ENCODE data around the gene NKAIN2.

DNA sequence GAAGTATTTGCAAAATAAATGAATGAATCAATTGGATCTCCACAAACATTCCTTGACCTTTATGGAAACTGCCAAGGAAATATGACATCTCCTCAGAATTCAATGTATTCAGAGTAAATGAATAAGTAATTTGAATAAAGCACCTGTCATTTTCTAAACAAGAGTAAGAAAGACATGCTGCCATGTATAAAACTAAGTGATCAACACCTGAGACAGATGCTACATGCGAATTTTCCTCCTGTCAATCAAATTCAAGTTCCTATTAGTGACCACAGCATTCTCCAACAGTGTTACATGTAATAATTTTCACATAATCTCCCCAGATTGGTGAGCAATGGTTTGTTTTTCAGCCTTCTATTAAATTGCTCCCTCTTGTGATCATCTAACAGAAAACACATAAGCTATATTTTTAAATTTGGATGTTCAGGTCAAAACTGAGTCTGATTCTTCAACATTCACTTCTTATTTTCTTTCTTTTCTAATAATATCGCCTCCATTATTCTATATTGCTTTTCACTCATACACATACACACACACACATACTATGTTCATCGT is 995.4 kb downstream of the NKAIN2 start:
- TF ChIP-seq ZNF350 (tag by site-specific recombination; IDR thresholded peaks at IDR 0.05) (no peak), CTCF (tag by site-specific recombination; IDR thresholded peaks at IDR 0.05) (no peak), ZNF211 (tag by site-specific recombination; IDR thresholded peaks at IDR 0.05; ENCODE audit: low read depth) (no peak), ZSCAN18 (tag by site-specific recombination; IDR thresholded peaks at IDR 0.05) (no peak), HOXA7 (CRISPR knock-in tag; IDR thresholded peaks at IDR 0.05; ENCODE audit: borderline replicate concordance) (no peak), ZBTB8A (tag by site-specific recombination; IDR thresholded peaks at IDR 0.05) (no peak), ZNF398 (tag by site-specific recombination; IDR thresholded peaks at IDR 0.05) (no peak), ZNF518A (tag by site-specific recombination; conservative IDR thresholded peaks at IDR 0.05; ENCODE audit: low read depth) (no peak), ZNF175 (tag by site-specific recombination; IDR thresholded peaks at IDR 0.05) (no peak), ATF2 (tag by site-specific recombination; IDR thresholded peaks at IDR 0.05; ENCODE audit: low read depth) (no peak), TCF7L2 (IDR thresholded peaks at IDR 0.05; ENCODE audit: borderline replicate concordance, low read depth, low read length) (no peak)
- TF ChIP-seq, protein P1, sequence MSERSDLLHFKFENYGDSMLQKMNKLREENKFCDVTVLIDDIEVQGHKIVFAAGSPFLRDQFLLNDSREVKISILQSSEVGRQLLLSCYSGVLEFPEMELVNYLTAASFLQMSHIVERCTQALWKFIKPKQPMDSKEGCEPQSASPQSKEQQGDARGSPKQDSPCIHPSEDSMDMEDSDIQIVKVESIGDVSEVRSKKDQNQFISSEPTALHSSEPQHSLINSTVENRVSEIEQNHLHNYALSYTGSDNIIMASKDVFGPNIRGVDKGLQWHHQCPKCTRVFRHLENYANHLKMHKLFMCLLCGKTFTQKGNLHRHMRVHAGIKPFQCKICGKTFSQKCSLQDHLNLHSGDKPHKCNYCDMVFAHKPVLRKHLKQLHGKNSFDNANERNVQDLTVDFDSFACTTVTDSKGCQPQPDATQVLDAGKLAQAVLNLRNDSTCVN (tag by site-specific recombination; optimal IDR thresholded peaks at IDR 0.05): no peak
- TF ChIP-seq, protein P2, sequence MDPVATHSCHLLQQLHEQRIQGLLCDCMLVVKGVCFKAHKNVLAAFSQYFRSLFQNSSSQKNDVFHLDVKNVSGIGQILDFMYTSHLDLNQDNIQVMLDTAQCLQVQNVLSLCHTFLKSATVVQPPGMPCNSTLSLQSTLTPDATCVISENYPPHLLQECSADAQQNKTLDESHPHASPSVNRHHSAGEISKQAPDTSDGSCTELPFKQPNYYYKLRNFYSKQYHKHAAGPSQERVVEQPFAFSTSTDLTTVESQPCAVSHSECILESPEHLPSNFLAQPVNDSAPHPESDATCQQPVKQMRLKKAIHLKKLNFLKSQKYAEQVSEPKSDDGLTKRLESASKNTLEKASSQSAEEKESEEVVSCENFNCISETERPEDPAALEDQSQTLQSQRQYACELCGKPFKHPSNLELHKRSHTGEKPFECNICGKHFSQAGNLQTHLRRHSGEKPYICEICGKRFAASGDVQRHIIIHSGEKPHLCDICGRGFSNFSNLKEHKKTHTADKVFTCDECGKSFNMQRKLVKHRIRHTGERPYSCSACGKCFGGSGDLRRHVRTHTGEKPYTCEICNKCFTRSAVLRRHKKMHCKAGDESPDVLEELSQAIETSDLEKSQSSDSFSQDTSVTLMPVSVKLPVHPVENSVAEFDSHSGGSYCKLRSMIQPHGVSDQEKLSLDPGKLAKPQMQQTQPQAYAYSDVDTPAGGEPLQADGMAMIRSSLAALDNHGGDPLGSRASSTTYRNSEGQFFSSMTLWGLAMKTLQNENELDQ (tag by site-specific recombination; IDR thresholded peaks at IDR 0.05; ENCODE audit: low read depth): no peak
- TF ChIP-seq, protein P3, sequence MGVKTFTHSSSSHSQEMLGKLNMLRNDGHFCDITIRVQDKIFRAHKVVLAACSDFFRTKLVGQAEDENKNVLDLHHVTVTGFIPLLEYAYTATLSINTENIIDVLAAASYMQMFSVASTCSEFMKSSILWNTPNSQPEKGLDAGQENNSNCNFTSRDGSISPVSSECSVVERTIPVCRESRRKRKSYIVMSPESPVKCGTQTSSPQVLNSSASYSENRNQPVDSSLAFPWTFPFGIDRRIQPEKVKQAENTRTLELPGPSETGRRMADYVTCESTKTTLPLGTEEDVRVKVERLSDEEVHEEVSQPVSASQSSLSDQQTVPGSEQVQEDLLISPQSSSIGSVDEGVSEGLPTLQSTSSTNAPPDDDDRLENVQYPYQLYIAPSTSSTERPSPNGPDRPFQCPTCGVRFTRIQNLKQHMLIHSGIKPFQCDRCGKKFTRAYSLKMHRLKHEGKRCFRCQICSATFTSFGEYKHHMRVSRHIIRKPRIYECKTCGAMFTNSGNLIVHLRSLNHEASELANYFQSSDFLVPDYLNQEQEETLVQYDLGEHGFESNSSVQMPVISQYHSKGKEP (tag by site-specific recombination; IDR thresholded peaks at IDR 0.05): no peak
